DMS53 (cell line): ENCODE measurements around the gene CEP128.

Source experiments
- DNase-seq: peaks from one replicate; lab custom pipeline; 2025; lab: John Stamatoyannopoulos, UW

CEP128 gene

GRCh38 chr14:80483331-80483730, 458.2 kb downstream of the CEP128 start:
- DNase-seq = no peak

DNA sequence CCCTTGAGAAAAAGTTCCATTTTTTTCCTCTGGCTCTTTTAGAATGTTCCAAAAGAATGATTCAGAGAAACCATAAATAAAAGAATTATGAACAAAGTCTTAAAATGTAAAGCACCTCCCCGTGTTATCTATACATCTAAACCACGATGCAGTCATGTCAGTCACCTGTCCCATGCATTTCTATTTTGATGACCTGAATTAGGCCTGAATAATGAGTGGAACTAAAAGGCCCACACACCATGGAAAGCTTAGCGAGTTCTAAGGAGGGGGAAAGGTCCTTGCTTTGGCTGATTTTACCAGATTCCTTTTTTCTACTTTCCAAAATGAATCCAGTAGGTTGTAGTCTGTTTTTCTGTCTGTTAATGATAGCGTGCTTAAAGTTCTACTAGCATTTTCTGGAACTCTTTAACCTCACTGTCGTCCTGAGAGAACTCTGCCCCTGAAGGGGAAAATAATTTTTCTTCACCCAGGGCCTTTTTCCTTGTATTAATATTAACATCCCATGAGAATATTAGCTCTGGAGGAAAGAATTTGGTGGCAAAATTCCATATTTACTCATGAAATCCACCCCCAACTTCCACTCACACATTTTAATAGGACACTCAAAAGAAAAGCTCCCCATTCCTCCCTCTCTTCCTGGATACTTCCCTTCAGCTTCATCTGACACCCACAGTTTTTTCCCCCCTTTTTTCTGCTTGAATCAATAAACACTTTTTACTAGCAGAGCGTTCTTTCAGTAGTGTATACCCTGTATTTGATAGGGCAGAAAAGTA, 464.0 kb downstream of the CEP128 start:
- DNase-seq = no peak

GRCh38 chr14:80475074-80475473, 466.5 kb downstream of the CEP128 start:
- DNase-seq = no peak

DNA sequence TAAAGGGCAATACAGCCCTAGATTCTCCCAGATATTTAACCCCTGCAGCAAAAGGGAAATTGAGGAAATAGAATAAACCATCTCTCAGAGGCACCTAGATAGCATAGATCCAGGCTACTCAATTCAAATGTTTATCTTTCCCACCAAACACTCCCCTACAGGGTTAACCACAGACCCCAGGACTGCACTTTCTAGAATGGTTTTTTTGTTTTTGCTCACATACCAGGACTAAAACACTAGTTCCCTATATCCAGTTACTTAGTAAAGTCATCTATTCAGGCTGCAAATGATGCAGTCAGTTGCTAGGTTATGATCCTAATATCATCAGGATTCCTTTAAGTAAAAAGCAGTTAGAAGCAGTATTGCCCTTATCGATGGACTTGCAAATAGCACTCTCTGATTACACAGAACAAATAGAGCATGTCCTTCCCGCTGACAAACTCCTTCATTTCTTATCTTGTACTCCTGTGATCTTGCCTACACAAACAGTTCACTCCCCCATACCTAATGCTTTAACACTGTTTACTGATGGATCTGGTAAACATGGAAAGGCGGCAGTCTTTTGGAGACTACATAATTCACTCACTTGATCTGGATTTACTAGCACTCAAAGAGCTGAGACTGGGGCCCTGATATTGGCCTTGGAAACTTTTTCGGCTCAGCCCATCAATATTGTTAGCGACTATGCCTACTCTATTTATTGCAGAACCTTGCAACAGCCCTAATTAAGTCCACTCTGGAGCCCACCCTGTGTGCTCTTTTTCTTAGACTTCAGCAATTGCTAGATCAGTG, 473.0 kb downstream of the CEP128 start:
- peak; percentile 64 for DNase-seq

DNA sequence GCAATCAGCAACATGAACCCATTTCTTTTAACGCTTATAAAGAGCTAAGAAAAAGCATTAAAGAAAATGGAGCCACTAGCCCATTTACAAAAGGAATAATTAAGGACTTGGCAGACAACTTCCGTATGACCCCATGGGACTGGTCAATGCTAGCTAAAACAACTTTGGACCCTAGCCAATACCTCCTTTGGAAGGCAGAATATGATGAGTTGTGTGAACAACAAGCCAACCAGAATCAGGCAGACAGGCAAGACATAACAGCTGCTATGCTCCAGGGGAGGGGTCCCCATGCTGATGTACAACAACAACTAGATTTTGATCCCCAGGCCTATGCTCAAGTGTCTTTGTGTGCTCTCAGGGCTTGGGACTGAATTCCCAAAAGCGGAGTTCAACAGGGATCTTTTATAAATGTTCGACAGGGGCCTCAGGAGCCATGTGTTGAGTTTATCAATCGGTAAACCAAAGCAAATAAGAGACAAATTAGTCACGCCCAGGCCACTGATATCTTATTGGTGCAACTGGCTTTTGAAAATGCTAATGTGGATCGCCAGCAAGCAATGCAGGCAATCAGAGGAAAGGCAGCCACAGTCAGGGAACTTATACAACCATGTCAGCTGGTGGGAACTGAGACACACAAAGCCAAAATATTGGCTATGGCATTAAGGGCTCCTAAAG, 475.9 kb downstream of the CEP128 start:
- DNase-seq = no peak

- no peak for DNase-seq
Observed at GRCh38 chr14:80464531-80465149, 476.9 kb downstream of the CEP128 start.

DNA sequence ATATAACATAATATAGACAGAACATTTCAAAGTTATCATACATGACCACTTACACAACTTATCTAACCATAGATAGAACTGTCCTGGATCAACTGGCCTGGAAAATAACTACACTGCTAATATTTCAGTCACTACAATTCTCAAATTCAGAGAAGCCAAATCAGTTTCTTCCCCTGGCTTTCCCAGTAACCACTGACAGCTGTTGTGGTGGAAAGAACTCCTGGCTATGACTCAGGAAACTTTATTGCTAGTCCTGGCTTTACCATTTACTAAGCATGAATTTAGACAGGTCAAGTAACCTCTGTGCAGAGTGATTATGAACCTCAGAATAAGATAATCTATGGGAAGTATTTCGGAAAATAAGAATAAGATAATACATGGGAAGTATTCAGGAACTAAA, 485.3 kb downstream of the CEP128 start:
- no peak for DNase-seq

DNA sequence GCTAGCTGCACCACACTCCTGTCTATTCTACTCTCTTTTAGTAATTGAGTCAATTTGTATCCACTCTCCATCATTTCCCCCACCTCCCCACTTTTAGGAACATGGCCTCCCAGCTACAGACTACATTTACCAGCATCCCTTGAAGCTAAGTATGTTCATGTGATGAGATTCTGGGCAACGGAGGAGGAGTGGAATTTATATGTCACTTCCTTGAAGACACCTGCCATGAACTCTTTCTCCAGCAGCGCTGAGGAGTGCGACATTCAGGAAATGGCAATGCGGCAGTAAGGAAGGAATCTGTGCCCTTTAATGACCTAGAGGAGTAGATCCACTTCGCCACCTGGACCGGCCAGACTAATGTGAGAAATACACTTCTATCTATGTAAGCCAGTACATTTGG, 486.5 kb downstream of the CEP128 start:
- no peak for DNase-seq

DNA sequence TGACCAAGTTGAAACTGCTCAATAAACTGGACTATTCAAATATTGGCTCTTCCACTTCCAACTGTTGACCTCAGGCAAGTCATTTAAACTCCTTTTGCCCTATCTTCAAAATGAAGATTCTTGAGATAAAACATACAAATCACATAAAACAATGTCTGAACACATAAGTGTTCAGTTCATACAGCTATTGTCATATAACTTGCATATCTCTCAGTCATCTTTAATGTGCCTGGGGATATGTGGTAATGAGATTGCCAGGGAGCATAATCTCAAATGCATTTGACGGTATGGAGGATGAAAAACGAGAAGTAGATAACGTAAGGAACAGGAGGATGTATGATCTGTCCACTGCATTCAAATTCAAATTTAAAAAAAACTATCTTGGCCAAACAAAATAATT, 493.3 kb downstream of the CEP128 start:
- DNase-seq = no peak

DNA sequence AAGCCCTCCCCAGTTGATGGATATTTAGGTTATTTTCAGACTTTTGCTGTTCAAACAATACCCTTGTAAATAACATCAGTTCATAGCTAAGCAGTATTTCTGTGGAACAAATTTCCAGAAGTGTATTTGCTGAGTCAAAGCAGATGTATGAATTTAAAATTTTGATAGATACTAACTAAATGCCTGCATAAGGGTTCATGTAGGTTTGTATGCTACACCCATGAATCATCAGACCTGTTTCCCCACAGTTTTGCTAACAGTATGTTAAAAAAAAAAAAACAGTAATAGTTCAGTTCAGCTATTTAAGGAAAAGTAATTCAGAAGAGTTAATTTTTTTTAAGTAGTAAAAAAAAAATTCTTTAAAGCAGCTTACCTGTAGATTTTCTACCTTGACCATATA, 494.1 kb downstream of the CEP128 start:
- no peak for DNase-seq
